BLaER1 treated with 17β-estradiol and CSF1 and Interleukin-3, amounts not matched to agents 10 nM and 100 nM (cell line): ENCODE data around the gene SIRT4.
"Not testable (repeated sequence)": the region's sequence is repeated elsewhere in the genome, so short reads cannot be mapped to it uniquely, and the experiment has no call there.

Experiments
- H3K27ac ChIP-seq, 11 experiments: shearing (Covaris generic); formaldehyde crosslinking; 2 replicates each; pipeline ENCODE4 v1.8.1; 2022
- H3K27me3 ChIP-seq, 11 experiments: shearing (Covaris generic); formaldehyde crosslinking; 2 replicates each; pipeline ENCODE4 v1.8.1; 2022
- H3K36me3 ChIP-seq, 11 experiments: shearing (Covaris generic); formaldehyde crosslinking; 2 replicates each; pipeline ENCODE4 v1.8.1; 2022
- H3K4me1 ChIP-seq, 10 experiments: shearing (Covaris generic); formaldehyde crosslinking; 2 replicates each; pipeline ENCODE4 v1.8.1; 2022
- H3K4me2 ChIP-seq, 11 experiments: shearing (Covaris generic); formaldehyde crosslinking; 2 replicates each; pipeline ENCODE4 v1.8.1; 2022
- H3K4me3 ChIP-seq, 10 experiments: shearing (Covaris generic); formaldehyde crosslinking; 2 replicates each; pipeline ENCODE4 v1.8.1; 2022
- H3K9ac ChIP-seq, 11 experiments: shearing (Covaris generic); formaldehyde crosslinking; 2 replicates each; pipeline ENCODE4 v1.8.1; 2022
- H3K9me3 ChIP-seq, 11 experiments: shearing (Covaris generic); formaldehyde crosslinking; replicated peaks in 1 of 11; 2 replicates each; pipeline ENCODE4 v1.8.1; 2022
- H4K20me1 ChIP-seq, 11 experiments: shearing (Covaris generic); formaldehyde crosslinking; 2 replicates each; pipeline ENCODE4 v1.8.1; 2022
- Cebpa-rat ChIP-seq, 11 experiments: shearing (Covaris generic); IDR thresholded peaks; 2 replicates each; pipeline ENCODE4 v1.8.1; 2022

SIRT4 gene

GRCh38 chr12:120324841-120325417 lies 22.8 kb downstream of the SIRT4 start:
- Histone ChIP-seq H3K27me3 (no peaks in the 10 kb centered on the region), H3K9ac (0 out of 22 replicates have a peak overlapping the region, but pooled peaks of 1 of the 11 experiments have one; percentile 79), H3K9me3 (no peaks in the 10 kb centered on the region), H3K36me3 (no peaks in the 10 kb centered on the region), H4K20me1 (no peaks in the 10 kb centered on the region), H3K27ac (no peak overlapping the region), H3K4me2 (peak overlapping the region in 2 of 11 experiments; percentile 91; a peak in 4 of 22 replicates), H3K4me1 (peaks cover 0 to 6% (median 0%) of the 10 kb centered on the region in 10 experiments; a peak in 4 of 20 replicates), H3K4me3 (no peak overlapping the region)
- no peak for TF ChIP-seq Cebpa-rat (IDR thresholded peaks at IDR 0.05)

- Histone ChIP-seq H3K4me2 (no peak within 1 kb of the TSS), H3K27ac (no peak within 1 kb of the TSS), H3K4me3 (no peak within 1 kb of the TSS), H3K4me1 (peaks cover 0 to 6% (median 0%) of the 10 kb centered on the region in 10 experiments; a peak in 4 of 20 replicates), H3K27me3 (no peaks in the 10 kb centered on the region), H3K9me3 (no peaks in the 10 kb centered on the region), H3K9ac (0 out of 22 replicates have a peak within 1 kb of the TSS, but pooled peaks of 1 of the 11 experiments have one; percentile 6), H4K20me1 (no peaks in the 10 kb centered on the region), H3K36me3 (no peaks in the 10 kb centered on the region)
- TF ChIP-seq Cebpa-rat (IDR thresholded peaks at IDR 0.05), result no peak
Measured at GRCh38 chr12:120327593-120327992, 25.5 kb downstream of the SIRT4 start, which contains the start of gene PLA2G1B. Gene PLA2G1B (minus strand): TSS chr12:120327779. CDS start chr12:120327753, 26 bp downstream.

GRCh38 chr12:120328228-120328627 lies 26.1 kb downstream of the SIRT4 start:
- Histone ChIP-seq H4K20me1 (no peaks in the 10 kb centered on the region), H3K4me2 (no peak overlapping the region), H3K4me3 (no peak overlapping the region), H3K36me3 (no peaks in the 10 kb centered on the region), H3K27me3 (no peaks in the 10 kb centered on the region), H3K27ac (no peak overlapping the region), H3K4me1 (peaks cover 0 to 6% (median 0%) of the 10 kb centered on the region in 10 experiments; a peak in 4 of 20 replicates), H3K9ac (no peak overlapping the region), H3K9me3 (no peaks in the 10 kb centered on the region)
- TF ChIP-seq Cebpa-rat (IDR thresholded peaks at IDR 0.05), result no peak

GRCh38 chr12:120331390-120331789 lies 29.3 kb downstream of the SIRT4 start:
- H3K9ac ChIP-seq, result no peak overlapping the region
- no peak overlapping the region for H3K4me3 ChIP-seq
- no peaks in the 10 kb centered on the region for H3K4me1 ChIP-seq
- H3K4me2 ChIP-seq, result no peak overlapping the region
- H3K36me3 ChIP-seq, result no peaks in the 10 kb centered on the region
- H3K27me3 ChIP-seq, result no peaks in the 10 kb centered on the region
- H3K27ac ChIP-seq, result no peak overlapping the region
- no peaks in the 10 kb centered on the region for H4K20me1 ChIP-seq
- peaks cover 7 to 17% (median 13%) of the 10 kb centered on the region in 11 experiments for H3K9me3 ChIP-seq
- no peak for TF ChIP-seq Cebpa-rat (IDR thresholded peaks at IDR 0.05)

- Histone ChIP-seq H4K20me1 (no peaks in the 10 kb centered on the region), H3K36me3 (peaks cover 0 to 3% (median 0%) of the 10 kb centered on the region in 11 experiments; a peak in 2 of 22 replicates), H3K4me1 (no peaks in the 10 kb centered on the region)
Measured at GRCh38 chr12:120332041-120332440, 29.9 kb downstream of the SIRT4 start.

GRCh38 chr12:120332523-120332922 lies 30.4 kb downstream of the SIRT4 start:
- peaks cover 18 to 28% (median 24%) of the 10 kb centered on the region in 11 experiments for H3K9me3 ChIP-seq
- H4K20me1 ChIP-seq, result no peaks in the 10 kb centered on the region
- no peaks in the 10 kb centered on the region for H3K4me1 ChIP-seq
- H3K27ac ChIP-seq, result no peak overlapping the region
- no peak overlapping the region for H3K4me2 ChIP-seq
- H3K4me3 ChIP-seq, result no peak overlapping the region
- no peaks in the 10 kb centered on the region for H3K27me3 ChIP-seq
- TF ChIP-seq Cebpa-rat (IDR thresholded peaks at IDR 0.05), result no peak
- no peak overlapping the region for H3K9ac ChIP-seq
- peaks cover 0 to 3% (median 0%) of the 10 kb centered on the region in 11 experiments; a peak in 2 of 22 replicates for H3K36me3 ChIP-seq

More at GRCh38 chr12:120332041-120332440, 29.9 kb downstream of the SIRT4 start:
- no peak overlapping the region for H3K4me2 ChIP-seq
- H3K9ac ChIP-seq, result no peak overlapping the region
- H3K27ac ChIP-seq, result no peak overlapping the region
- no peak for TF ChIP-seq Cebpa-rat (IDR thresholded peaks at IDR 0.05)
- H3K27me3 ChIP-seq, result no peaks in the 10 kb centered on the region
- H3K9me3 ChIP-seq, result peaks cover 13 to 23% (median 20%) of the 10 kb centered on the region in 11 experiments
- no peak overlapping the region for H3K4me3 ChIP-seq

- H3K9ac ChIP-seq, H3K27me3 ChIP-seq, H3K4me1 ChIP-seq, H3K36me3 ChIP-seq, H4K20me1 ChIP-seq, H3K27ac ChIP-seq, H3K4me2 ChIP-seq, H3K4me3 ChIP-seq: not testable (repeated sequence)
- H3K9me3 ChIP-seq, result peaks cover 36 to 55% (median 41%) of the 10 kb centered on the region in 11 experiments
Measured at GRCh38 chr12:120335447-120335846, 33.3 kb downstream of the SIRT4 start.

GRCh38 chr12:120336392-120336791 lies 34.3 kb downstream of the SIRT4 start:
- H3K4me2 ChIP-seq, result not testable (repeated sequence)

GRCh38 chr12:120337730-120338129 lies 35.6 kb downstream of the SIRT4 start:
- H3K27ac ChIP-seq, result no peak overlapping the region

More at GRCh38 chr12:120336392-120336791, 34.3 kb downstream of the SIRT4 start:
- not testable (repeated sequence) for H3K4me3 ChIP-seq, H3K27ac ChIP-seq, H3K9ac ChIP-seq, H3K36me3 ChIP-seq, H3K27me3 ChIP-seq, H3K4me1 ChIP-seq, H4K20me1 ChIP-seq
- H3K9me3 ChIP-seq, result peaks cover 36 to 55% (median 41%) of the 10 kb centered on the region in 11 experiments

GRCh38 chr12:120339256-120339655 lies 37.1 kb downstream of the SIRT4 start:
- H3K36me3 ChIP-seq, result peaks cover 0 to 3% (median 0%) of the 10 kb centered on the region in 11 experiments; a peak in 2 of 22 replicates
- H3K9me3 ChIP-seq, result peaks cover 36 to 55% (median 41%) of the 10 kb centered on the region in 11 experiments
- no peaks in the 10 kb centered on the region for H4K20me1 ChIP-seq
- H3K4me2 ChIP-seq, result no peak overlapping the region
- no peak overlapping the region for H3K27ac ChIP-seq
- H3K4me3 ChIP-seq, result no peak overlapping the region
- H3K9ac ChIP-seq, result no peak overlapping the region
- H3K27me3 ChIP-seq, result no peaks in the 10 kb centered on the region
- no peaks in the 10 kb centered on the region for H3K4me1 ChIP-seq
- TF ChIP-seq Cebpa-rat (IDR thresholded peaks at IDR 0.05), result no peak

More at GRCh38 chr12:120337730-120338129, 35.6 kb downstream of the SIRT4 start:
- peaks cover 36 to 55% (median 41%) of the 10 kb centered on the region in 11 experiments for H3K9me3 ChIP-seq
- H3K27me3 ChIP-seq, result no peaks in the 10 kb centered on the region
- H3K36me3 ChIP-seq, result peaks cover 0 to 3% (median 0%) of the 10 kb centered on the region in 11 experiments; a peak in 2 of 22 replicates
- no peaks in the 10 kb centered on the region for H4K20me1 ChIP-seq
- no peaks in the 10 kb centered on the region for H3K4me1 ChIP-seq
- no peak overlapping the region for H3K4me2 ChIP-seq
- H3K9ac ChIP-seq, result no peak overlapping the region
- no peak for TF ChIP-seq Cebpa-rat (IDR thresholded peaks at IDR 0.05)
- H3K4me3 ChIP-seq, result no peak overlapping the region
